ENCODE data around the gene SLC10A3.

- TF ChIP-seq CTCF (IDR thresholded peaks at IDR 0.05; ENCODE audit: extremely low read depth in 1 of 2, insufficient read depth in 1 of 2, low read depth in 1 of 2, low read length in 2 of 2) (no peak), EZH2 (IDR thresholded peaks at IDR 0.05; ENCODE audit: borderline replicate concordance, low read depth, low read length, severe bottlenecking) (no peak), MAX (IDR thresholded peaks at IDR 0.05; ENCODE audit: insufficient read depth, insufficient read length) (no peak), POLR2AphosphoS5 (IDR thresholded peaks at IDR 0.05; ENCODE audit: insufficient read depth, low read depth, low read length) (no peak), POLR2A (IDR thresholded peaks at IDR 0.05; ENCODE audit: low read depth, low read length) (no peak), JUN (IDR thresholded peaks at IDR 0.05; ENCODE audit: borderline replicate concordance, insufficient read depth, insufficient read length, low read depth) (no peak)
Measured at GRCh38 chrX:154443479-154443910, 46.9 kb downstream of the SLC10A3 start.
